Upper lobe of left lung (tissue), 4 donors: ENCODE measurements around the gene EPHB3.

Source experiments
- CTCF ChIP-seq, 6 experiments: fragments of 450-650 bp in 4 of 6; fragments of 200-600 bp in 2 of 6; sonication (generic) in 2 of 6; IDR thresholded peaks; one replicate each; pipeline ENCODE4 v1.5.1; 2016 to 2019; ENCODE audit warnings: antibody characterized with exemption in 6 of 6
- EP300 ChIP-seq, 4 donors: sonication (generic); formaldehyde crosslinking; IDR thresholded peaks; one replicate each; pipeline ENCODE4 v1.5.1; 2017; ENCODE audit warnings: antibody characterized with exemption in 4 of 4, control low read depth in 2 of 4
- POLR2A ChIP-seq, 4 donors: fragments of 450-650 bp; IDR thresholded peaks; one replicate each; pipeline ENCODE4 v1.5.1; 2016 to 2017; ENCODE audit warnings: antibody characterized with exemption in 4 of 4, mild to moderate bottlenecking in 2 of 4

DNA sequence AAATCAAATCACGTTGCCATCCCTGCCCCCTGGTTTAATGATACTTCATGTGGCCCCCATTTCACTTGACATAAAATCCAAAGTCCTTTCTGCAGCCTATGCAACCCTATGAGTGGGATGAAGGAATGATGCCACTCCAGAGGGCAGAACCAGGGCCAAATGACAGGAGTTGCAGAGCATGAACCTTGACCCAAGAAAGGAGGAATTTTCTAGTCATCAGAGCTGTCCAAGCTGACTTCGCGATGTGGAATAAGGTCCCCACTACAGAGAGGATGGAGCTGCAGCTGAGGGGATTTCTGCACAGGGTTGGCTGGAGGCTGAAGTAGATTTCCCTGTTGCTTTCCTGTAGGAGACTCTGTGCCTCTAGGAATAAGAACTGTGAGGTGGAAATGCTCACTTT, 15.8 kb upstream of the EPHB3 start:
- TF ChIP-seq CTCF (IDR thresholded peaks at IDR 0.05) (no peak), POLR2A (IDR thresholded peaks at IDR 0.05) (no peak), EP300 (IDR thresholded peaks at IDR 0.05) (no peak)
